Subcutaneous adipose tissue (tissue), 4 donors: ENCODE results near the gene IFNA13. TPM values are rescaled to one million over a fixed set of nuclear protein-coding genes. Genes with fewer than 3 reads are reported as not detected.

Experiments
- CTCF ChIP-seq: fragments of 450-650 bp; IDR thresholded peaks from one replicate; pipeline ENCODE4 v1.5.1; 2016; ENCODE audit warnings: low read depth, mild to moderate bottlenecking, control low read depth, antibody characterized with exemption, moderate library complexity
- total RNA-seq, 4 donors: library from RNA; depleted of rRNA; stranded (reverse); fragments of >200 nt; gene quantifications; one replicate each; pipeline ENCODE4 v1.1.0, GENCODE V29; 2016

Gene IFNA13
- total RNA-seq, 4 donors from 2014 or later: not detected

GRCh38 chr9:21340735-21341134 is 27.1 kb downstream of the IFNA13 start:
- TF ChIP-seq CTCF: no peak

GRCh38 chr9:21336457-21336856 is 31.4 kb downstream of the IFNA13 start:
- TF ChIP-seq CTCF: no peak

GRCh38 chr9:21334701-21335632 is 32.9 kb downstream of the IFNA13 start, which contains the start of gene KLHL9:
TSS of gene KLHL9 (minus strand) at chr9:21335404. CDS start at chr9:21334859, 545 bp downstream.
- TF ChIP-seq CTCF: no peak

- TF ChIP-seq CTCF: no peak
These were observed 34.6 kb downstream of the IFNA13 start for GRCh38 chr9:21333226-21333625.

GRCh38 chr9:21331676-21332402 is 36.0 kb downstream of the IFNA13 start:
- no peak for TF ChIP-seq CTCF

- no peak for TF ChIP-seq CTCF
These were observed 41.2 kb downstream of the IFNA13 start for GRCh38 chr9:21326526-21327139.

GRCh38 chr9:21324047-21324446 is 43.8 kb downstream of the IFNA13 start:
- no peak for TF ChIP-seq CTCF
